Limb (tissue), 2 donors: ENCODE data around the gene TAS1R1.
"Not testable (repeated sequence)": the region's sequence is repeated elsewhere in the genome, so short reads cannot be mapped to it uniquely, and the experiment has no call there.

Source experiments
- DNase-seq, 2 donors: peaks; one replicate each; pipeline ENCODE4 v3.0.0-alpha.2; 2016; ENCODE audit errors: extremely low spot score in 2 of 2

The TAS1R1 gene

DNA sequence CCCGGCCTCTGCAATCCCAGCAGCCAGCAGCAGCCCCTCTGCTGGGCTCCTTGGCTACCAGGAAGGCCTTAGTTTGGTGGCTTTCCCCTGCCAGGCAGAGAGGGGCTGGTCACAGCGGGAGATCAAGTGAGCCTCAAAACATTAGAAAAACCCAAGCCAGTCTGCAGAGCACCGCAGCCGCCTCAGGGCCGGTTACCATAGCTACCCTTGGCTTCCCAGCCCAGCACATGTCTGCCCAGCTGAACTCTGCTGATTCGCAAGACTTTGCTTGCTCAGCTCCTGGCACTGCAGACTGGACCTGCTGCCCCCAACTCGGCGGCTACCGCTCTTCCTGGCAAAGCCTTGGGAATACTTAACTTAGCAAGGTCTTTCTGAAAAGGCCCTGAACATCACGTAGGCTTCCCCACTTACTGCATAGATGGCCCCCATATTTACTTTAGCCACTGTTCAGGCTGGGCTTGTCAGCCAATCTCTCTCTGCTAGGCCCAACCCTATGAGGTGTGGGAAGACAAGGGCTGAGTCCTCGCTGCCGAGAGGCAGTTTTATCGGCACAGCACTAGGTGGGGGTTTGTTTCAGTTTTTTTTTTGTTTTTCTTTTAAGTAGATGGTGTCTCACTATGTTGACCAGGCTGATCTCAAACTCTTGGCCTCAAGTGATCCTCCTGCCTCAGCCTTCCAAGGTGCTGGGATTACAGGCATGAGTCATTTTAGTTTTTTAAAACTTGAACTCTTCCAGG lies 35.0 kb upstream of the TAS1R1 start:
- peak; percentile 63 to 79 for DNase-seq

- no peak for DNase-seq
Observed at GRCh38 chr1:6521536-6521935, 33.6 kb upstream of the TAS1R1 start.

GRCh38 chr1:6523566-6523965 lies 31.5 kb upstream of the TAS1R1 start:
- DNase-seq: no peak

GRCh38 chr1:6526316-6526715 lies 28.8 kb upstream of the TAS1R1 start:
- DNase-seq: no peak

DNA sequence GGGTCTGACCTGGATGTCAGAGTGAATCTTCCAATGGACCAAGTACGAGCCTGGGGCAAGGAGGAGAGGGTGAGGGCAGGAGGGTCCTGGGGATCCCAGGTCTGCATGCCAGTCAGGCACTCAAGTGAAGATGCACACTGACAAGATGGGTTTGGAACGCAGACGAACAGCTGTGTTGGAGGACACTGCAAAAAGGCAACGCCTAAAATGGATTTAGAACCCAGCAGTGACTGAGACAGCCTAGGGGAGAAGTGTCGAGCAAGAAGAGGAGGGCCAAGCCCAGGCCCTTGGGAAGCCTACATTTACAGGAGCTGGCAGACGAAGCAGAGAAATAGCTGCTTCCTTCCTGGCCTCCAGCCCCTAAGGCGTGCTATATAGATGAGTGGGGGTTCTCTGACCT lies 26.6 kb upstream of the TAS1R1 start:
- DNase-seq: no peak

DNA sequence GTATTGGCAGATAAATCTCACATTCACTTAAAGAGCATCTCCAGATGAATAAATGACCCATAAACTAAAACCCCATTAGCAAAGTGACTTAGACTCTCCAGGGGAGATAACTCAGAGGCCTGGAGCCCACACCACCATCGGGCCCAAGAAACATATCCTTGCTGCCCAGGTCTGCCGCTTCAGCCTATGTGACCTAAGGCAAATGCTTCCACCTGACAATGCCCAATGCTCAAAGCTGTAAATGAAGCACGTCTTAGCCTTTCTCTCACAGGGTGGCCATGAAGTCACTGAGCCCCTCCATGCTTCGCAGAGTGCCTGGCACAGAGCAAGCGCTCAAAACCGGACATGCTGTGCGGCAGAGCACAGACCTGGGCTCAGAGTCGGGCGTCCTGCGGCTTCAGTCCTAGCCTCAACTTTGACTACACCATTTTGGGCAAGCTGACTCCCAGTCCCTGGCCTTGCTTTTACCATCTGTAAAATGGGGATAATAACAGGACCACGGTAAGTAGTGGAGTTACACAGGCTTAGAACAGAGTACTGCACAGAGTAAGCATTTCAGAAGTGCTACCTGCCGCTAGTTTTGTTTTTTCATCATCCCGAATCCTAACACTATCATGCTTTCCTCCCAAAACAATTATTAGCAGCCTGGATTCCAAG lies 24.5 kb upstream of the TAS1R1 start:
- no peak for DNase-seq

DNA sequence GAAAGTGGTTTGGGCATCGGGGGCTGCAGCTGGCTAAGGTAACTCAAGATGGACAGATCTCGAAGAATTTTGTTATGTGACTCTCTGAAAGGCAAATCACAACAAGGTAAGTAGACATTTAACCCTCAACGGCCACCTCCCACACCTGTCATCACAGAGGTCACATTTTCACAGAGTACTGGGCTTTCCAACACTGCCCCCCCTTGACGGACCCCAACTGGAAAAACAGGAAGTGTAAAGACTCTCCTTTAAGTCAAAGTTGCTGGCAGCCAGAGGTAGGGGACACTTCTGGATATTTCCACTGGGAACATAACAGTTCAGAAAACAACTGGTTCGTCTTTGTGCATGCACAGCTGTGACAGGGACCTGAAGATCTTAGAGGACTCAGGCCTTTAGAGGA lies 23.1 kb upstream of the TAS1R1 start:
- no peak for DNase-seq

DNA sequence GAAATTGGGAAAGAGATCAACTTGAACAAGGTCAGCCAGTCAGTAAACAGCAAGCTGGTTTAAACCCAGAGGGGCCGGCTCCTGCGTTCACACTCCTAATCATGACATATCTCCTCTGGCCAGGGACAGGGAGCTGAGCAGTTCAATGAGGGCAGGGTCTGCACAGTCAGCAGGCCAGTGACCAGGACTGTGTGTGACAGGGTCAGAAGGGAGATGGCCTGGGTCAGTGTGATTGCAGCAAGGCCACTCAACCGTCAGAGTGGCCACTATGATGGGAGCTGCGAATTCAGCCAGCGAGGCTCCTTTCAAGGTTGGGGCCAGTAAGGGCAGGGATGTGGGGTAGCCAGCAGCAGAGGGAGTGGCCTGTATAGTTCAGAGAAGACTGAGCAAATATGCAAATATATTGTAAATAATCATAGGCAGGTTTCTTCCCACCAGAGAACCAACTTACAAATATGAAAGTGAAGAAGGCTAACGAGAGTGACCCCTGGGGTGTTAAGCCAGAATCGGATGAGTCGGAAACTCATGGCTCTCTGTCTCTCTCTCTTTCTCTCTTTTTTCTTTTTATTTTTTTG lies 20.8 kb upstream of the TAS1R1 start:
- no peak for DNase-seq

GRCh38 chr1:6535214-6535613 lies 19.9 kb upstream of the TAS1R1 start:
- no peak for DNase-seq

GRCh38 chr1:6536291-6536690 lies 18.8 kb upstream of the TAS1R1 start:
- no peak for DNase-seq

- DNase-seq: no peak
Observed at GRCh38 chr1:6538956-6539355, 16.2 kb upstream of the TAS1R1 start.

- DNase-seq: no peak
Observed at GRCh38 chr1:6544831-6545230, 10.3 kb upstream of the TAS1R1 start.

GRCh38 chr1:6545276-6546112 lies 9.6 kb upstream of the TAS1R1 start:
- DNase-seq: no peak

DNA sequence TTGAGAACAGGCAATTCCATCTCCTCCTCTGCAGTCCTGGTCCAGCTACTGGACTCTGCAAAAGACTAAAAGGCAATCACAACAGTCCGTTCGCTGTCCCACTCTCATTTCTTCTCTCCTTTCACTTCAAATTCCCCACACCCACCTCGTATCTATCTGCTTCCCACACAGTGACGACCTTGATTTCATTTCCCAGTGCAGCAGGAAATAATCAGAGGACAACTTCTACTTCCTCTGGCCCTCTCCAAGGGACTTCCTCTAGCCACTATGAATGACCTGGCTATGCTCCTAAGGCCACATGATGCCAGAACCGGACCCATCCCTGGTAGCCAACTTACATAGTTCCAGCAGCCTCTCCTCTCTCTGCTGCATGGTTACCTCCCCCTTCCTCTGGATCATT lies 8.8 kb upstream of the TAS1R1 start:
- no peak for DNase-seq

GRCh38 chr1:6547301-6547700 lies 7.8 kb upstream of the TAS1R1 start:
- no peak for DNase-seq

DNA sequence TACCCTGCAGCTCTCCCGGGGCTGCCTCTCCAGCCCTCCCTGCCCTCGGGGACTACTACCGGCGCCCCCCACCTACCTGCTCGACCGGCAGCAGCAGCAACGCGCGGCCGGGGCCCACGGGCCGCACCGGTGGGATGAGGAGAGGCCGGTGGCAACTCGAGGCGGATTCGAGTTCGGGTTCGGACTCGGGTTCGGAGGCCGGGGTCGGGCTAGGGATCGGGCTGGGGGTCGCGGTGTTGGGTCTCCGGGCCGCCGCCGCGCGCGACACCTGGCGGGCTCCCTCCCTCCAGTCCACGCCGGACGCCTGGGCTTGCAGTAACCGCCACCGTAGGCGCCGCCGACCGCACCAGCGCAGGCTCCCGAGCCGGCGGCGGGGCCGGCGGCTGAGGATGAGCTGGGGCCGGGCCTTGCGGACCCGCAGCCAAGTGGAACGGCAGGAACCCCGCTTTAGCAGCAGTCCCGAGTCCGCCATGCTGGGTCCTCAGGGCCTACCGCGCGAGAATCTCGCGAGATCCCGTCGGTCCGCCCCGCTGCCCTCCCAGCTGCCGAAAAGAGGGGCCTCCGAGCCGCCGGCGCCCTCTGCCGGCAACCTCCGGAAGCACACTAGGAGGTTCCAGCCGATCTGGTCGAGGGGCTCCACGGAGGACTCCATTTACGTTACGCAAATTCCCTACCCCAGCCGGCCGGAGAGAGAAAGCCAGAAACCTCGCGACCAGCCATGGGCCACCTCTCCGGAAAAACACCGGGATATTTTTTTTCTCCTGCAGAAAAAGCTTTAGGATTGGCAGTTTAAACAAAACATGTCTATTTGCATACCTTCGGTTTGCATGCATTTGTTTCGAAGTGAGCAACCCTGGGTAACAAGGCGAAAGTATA lies 838 bp upstream of the TAS1R1 start, which contains the start of gene NOL9:
Gene NOL9 (minus strand): TSS at position 483 of the 876 bp plus-strand sequence. CDS start 11 bp downstream, at position 472.
- peak; percentile 93 to 98 for DNase-seq

DNA sequence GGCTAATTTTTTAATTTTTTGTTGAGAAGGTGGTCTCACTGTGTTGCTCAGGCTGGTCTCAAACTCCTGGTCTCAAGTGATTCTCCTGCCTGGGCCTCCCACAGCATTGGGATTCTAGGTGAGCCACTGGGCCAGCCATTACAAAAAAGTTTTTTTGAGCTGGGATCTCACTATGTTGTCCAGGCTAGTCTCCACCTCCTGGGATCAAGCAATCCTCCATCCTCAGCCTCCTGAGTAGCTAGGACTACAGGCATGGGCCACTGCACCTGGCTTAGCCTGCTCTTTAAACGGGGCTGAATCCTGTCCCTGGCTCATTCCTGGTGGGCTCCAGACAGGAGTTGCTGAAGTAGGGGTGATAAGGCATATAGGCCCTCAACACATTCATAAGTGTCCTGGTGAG lies 2.5 kb downstream of the TAS1R1 start:
- no peak for DNase-seq

DNA sequence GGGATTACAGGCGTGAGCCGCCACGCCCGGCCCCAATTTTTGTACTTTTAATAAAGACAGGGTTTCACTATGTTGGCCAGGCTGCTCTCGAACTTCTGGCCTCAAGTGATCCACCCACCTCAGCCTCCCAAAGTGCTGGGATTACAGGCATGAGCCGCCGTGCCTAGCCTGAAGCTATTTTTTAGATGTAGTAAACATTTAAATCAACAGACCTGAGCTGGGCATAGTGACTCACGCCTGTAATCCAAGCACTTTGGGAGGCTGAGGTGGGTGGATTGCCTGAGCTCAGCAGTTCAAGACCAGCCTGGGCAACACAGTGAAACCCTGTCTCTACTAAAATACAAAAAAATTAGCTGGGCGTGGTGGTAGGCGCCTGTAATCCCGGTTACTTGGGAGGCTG lies 4.1 kb downstream of the TAS1R1 start:
- not testable (repeated sequence) for DNase-seq

DNA sequence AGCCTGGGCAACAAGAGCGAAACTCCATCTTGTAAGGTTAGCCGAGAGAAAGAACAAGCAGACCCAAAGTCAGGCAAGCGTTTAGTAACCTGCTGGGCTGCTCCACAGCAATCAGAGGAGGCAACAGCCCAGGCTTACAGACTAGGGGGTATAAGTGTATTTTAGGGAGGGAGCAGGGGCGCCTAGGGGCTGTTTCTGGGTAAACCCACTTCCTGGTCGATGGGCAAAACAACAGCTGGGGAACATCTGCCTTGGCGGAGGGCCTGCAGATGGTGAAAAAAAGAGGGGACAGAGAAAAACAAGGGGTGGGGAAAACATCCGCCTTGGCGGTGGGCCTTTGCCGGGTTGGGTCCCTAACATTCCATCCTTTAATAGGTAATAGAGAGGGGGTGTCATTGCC lies 5.2 kb downstream of the TAS1R1 start:
- DNase-seq: no peak

DNA sequence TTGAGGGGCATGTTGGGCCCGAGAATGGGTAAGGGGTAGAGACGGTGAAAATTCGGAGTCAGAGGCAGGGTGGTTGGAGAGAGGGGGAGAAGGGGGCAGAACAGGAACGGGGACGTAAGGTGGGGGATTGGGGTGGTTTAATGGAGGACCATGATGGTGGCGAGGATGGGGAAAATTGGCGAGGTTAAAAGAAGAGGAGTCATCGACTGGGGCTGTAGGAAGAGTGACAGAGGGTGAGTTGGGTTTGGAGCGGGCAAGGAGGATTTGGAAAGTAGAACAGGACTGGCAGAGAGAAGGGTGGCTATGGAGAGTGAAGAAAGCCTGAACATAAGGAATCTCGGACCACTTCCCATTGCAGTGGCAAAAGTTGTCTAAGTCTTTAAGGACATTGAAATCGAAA lies 13.9 kb downstream of the TAS1R1 start:
- no peak for DNase-seq

DNA sequence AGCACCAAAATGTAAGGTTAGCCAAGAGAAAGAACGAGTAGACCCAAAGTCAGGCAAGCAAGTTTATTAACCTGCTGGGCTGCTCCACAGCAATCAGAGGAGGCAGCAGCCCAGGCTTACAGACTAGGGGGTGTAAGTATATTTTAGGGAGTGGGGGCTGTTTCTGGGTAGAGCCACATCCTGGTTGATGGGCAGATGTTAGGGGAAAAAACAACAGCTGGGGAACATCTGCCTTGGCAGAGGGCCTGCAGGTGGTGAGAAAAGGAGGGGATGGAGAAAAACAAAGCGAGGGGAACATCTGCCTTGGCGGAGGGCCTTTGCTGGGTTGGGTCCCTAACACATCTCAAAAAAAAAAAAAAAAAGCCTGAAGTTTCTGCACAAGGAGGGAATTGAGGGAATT lies 15.0 kb downstream of the TAS1R1 start:
- no peak for DNase-seq
